Kasumi-1 (cell line): ENCODE measurements around the gene IGF2BP1.
"Not testable (repeated sequence)": the region's sequence is repeated elsewhere in the genome, so short reads cannot be mapped to it uniquely, and the experiment has no call there.

Source experiments
- DNase-seq, 2 experiments: peaks; one replicate each; lab custom pipeline; 2025; lab: John Stamatoyannopoulos, UW

IGF2BP1 gene

DNA sequence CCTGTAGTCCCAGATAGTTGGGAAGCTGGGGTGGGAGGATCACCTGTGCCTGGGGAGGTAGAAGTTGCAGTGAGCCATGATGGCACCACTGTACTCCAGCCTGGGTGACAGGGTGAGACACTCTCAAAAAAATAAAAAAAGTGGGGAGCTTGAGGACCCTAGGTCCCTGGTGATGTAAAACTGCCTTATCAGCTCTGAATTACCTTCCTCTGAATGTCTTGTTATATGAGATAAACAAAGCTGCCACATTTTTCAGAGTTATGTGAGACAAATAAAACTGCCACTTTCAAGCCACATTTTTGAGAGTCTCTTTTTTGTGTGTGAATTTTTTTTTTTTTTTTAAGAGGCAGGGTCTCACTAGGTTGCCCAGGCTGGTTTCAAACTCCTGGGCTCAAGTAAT, 103.4 kb downstream of the IGF2BP1 start:
- no peak for DNase-seq

DNA sequence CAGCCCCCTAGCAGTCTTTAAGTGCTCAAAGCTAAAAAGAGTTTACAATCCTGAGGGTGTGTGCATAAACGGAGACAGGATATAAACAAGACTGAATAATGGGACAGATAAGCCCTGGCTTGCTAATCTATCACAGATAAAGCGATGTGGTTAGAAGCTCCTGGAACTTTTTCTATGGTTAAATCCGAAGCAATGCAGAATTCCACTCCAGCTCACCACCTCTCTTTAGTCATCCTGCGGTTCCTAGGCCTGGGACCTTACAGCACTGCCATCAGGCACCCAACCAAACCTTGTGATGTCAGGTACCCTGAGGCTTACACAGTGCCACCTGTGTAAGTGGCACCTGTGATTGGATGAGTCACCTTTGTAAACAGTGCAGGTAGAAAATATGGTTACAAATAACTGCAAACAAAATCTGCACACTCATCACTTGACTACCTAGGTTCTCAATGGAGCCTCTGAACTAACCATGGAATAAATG, 103.9 kb downstream of the IGF2BP1 start:
- no peak for DNase-seq

DNA sequence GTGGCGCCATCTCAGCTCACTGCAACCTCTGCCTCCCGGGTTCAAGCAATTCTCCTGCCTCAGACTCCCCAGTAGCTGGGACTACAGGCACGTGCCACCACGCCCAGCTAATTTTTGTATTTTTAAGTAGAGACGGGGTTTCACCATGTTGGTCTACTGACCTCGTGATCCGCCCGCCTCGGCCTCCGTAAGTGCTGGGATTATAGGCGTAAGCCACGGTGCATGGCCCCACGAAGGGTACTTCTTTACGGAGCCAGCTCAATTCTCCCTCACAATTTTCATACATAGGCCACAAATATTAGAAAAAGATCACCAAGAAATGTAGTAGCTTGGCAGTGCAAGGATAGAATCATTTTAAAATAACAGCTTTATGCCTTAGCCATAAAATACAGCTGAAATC, 106.2 kb downstream of the IGF2BP1 start:
- not testable (repeated sequence) for DNase-seq

DNA sequence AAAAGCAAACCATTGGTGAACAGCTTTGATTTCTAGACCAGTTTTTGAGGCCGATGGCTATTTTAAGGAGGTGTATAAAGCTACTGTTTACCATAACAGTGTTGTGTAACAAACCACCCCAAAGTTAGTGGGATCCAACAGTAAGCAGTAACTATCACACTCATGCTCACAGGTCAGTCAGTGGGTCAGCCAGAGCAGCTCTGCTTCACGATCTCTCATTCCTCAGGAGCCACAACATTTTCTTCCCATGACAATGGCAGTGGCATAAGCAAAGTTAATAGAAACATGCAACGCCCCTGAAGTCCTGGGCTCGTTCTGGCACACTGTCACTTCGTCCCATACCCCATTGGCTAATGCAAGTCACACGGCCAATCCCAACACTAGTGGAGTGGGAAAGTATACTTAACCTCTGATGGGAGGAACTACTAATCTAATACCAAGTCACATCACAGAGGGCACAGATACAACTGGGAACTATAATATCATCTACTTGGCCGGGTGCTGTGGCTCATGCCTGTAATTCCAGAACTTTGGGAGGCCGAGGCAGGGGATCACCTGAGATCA, 107.4 kb downstream of the IGF2BP1 start:
- DNase-seq = no peak
